ENCODE results near the gene RIMBP2. TPM values are rescaled to one million over a fixed set of nuclear protein-coding genes. Genes with fewer than 3 reads are reported as not detected.

Gene RIMBP2
- total RNA-seq, 1 donor from 2014 or later, result 0.25 TPM

DNA sequence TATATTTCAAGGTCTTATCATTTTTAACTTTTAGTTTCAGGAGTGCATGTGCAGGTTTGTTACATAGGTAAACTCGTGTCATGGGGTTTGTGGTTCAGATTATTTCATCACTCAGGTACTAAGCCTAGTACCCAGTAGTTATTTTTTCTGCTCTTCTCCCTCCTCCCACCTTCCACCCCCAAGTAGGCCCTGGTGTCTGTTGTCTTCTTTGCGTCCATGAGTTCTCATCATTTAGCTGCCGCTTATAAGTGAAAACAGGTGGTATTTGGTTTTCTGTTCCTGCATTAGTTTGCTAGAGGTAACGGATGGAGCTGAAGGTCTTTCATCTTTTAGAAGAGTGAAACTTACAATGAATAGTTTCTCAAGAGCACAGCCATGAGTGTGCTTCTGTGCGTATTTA is 354.0 kb downstream of the RIMBP2 start:
- Histone ChIP-seq H3K4me3 (no peak overlapping the region), H3K4me1 (no peaks in the 10 kb centered on the region), H3K36me3 (no peaks in the 10 kb centered on the region), H3K27me3 (no peaks in the 10 kb centered on the region), H3K9me3 (no peaks in the 10 kb centered on the region), H3K27ac (no peak overlapping the region)
- no peak for DNase-seq (ENCODE audit: extremely low spot score in 2 of 2)
- intact Hi-C loops (cut with DNase I), result no loop called here
- TF ChIP-seq POLR2A (IDR thresholded peaks at IDR 0.05), result no peak
- no peak for TF ChIP-seq POLR2AphosphoS5 (IDR thresholded peaks at IDR 0.05; ENCODE audit: insufficient read depth in 1 of 2, low read depth in 1 of 2)
- TF ChIP-seq, protein P1, sequence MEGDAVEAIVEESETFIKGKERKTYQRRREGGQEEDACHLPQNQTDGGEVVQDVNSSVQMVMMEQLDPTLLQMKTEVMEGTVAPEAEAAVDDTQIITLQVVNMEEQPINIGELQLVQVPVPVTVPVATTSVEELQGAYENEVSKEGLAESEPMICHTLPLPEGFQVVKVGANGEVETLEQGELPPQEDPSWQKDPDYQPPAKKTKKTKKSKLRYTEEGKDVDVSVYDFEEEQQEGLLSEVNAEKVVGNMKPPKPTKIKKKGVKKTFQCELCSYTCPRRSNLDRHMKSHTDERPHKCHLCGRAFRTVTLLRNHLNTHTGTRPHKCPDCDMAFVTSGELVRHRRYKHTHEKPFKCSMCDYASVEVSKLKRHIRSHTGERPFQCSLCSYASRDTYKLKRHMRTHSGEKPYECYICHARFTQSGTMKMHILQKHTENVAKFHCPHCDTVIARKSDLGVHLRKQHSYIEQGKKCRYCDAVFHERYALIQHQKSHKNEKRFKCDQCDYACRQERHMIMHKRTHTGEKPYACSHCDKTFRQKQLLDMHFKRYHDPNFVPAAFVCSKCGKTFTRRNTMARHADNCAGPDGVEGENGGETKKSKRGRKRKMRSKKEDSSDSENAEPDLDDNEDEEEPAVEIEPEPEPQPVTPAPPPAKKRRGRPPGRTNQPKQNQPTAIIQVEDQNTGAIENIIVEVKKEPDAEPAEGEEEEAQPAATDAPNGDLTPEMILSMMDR (IDR thresholded peaks at IDR 0.05), result no peak

DNA sequence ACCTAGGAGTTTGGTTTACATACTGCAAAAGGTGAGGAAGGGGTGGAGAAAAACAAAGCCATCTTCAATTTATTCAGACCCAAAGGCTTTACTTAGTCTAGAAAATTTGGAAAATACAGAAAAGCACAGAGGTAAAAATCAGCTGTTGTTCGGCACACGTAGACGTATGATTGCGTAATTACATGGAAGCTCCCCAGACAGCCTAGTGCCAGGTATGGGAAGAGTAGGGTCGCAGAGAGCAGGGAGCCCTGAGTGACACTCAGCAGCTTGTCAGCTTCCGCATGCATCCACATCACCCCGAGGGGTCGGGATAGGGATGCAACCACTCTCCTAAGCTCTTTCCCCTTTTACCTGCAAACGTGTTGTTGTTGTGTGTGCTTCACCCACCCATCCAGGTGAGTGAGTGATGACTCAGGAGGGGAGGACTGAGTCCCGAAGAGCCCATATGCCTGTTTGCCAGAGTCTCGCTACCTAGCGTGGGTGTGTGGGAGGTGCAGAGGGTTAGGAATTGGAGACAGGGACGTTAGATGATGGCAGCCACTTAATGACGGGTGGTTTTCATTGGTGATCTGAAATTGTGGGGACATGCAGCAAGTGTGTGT is 358.3 kb downstream of the RIMBP2 start:
- DNase-seq (ENCODE audit: extremely low spot score in 2 of 2), result no peak
- intact Hi-C loops (cut with DNase I), result no loop called here
- H3K9me3 ChIP-seq, result no peaks in the 10 kb centered on the region
- TF ChIP-seq, protein P1 (IDR thresholded peaks at IDR 0.05), result no peak
- no peak for TF ChIP-seq POLR2AphosphoS5 (IDR thresholded peaks at IDR 0.05; ENCODE audit: insufficient read depth in 1 of 2, low read depth in 1 of 2)
- TF ChIP-seq POLR2A (IDR thresholded peaks at IDR 0.05), result no peak
- no peaks in the 10 kb centered on the region for H3K4me1 ChIP-seq
- H3K36me3 ChIP-seq, result no peaks in the 10 kb centered on the region
- no peak overlapping the region for H3K27ac ChIP-seq
- H3K4me3 ChIP-seq, result no peak overlapping the region
- no peaks in the 10 kb centered on the region for H3K27me3 ChIP-seq

DNA sequence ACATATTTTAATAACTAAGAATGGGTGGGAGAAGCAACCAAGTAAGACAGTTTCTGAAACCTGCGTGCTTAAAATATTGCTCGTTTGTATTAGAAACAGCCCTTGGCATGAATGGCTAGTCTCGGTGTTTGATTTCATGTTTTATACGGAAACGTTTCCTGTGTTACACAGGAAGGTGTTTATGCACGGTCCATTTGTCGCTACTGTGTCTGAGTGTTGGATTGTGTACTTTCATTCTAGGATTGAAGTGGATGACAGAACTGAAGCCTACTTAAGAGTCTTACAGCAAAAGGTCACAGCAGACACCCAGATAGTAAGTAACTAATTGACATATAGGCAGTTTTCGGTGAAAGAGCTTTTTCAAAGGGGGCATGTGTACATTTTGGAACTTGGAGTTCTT is 358.9 kb downstream of the RIMBP2 start:
- no peak for TF ChIP-seq POLR2A (IDR thresholded peaks at IDR 0.05)
- no peak for TF ChIP-seq POLR2AphosphoS5 (IDR thresholded peaks at IDR 0.05; ENCODE audit: insufficient read depth in 1 of 2, low read depth in 1 of 2)
- TF ChIP-seq, protein P1 (IDR thresholded peaks at IDR 0.05), result no peak
- intact Hi-C loops (cut with DNase I), result no loop called here
- Histone ChIP-seq H3K27ac (no peak overlapping the region), H3K9me3 (no peaks in the 10 kb centered on the region), H3K4me1 (no peaks in the 10 kb centered on the region), H3K36me3 (no peaks in the 10 kb centered on the region), H3K27me3 (no peaks in the 10 kb centered on the region), H3K4me3 (no peak overlapping the region)
- no peak for DNase-seq (ENCODE audit: extremely low spot score in 2 of 2)

DNA sequence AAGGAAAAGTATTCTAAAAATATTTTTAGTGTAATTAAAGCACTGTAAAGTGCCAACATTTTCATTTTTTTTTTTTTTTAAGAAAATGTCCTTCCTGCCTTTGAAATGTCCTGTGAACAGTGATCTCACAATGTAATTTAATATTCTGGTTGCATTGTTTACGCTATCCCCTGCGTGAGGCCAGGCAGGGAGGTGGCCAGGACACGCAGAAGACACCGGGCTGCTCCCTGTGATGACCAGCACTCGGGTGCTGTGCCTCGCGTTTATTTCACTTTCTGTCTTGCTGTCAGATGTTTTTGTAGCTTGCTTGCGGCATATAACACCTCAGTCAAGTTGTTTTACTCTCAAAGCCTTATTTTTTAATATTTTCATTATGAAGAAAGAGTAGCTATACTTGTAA is 359.9 kb downstream of the RIMBP2 start:
- no peak for DNase-seq (ENCODE audit: extremely low spot score in 2 of 2)
- Histone ChIP-seq H3K27ac (no peak overlapping the region), H3K4me1 (no peaks in the 10 kb centered on the region), H3K27me3 (no peaks in the 10 kb centered on the region), H3K9me3 (no peaks in the 10 kb centered on the region), H3K4me3 (no peak overlapping the region), H3K36me3 (no peaks in the 10 kb centered on the region)
- intact Hi-C loops (cut with DNase I), result no loop called here
- TF ChIP-seq, protein P1 (IDR thresholded peaks at IDR 0.05), result no peak
- TF ChIP-seq POLR2AphosphoS5 (IDR thresholded peaks at IDR 0.05; ENCODE audit: insufficient read depth in 1 of 2, low read depth in 1 of 2) (no peak), POLR2A (IDR thresholded peaks at IDR 0.05) (no peak)

DNA sequence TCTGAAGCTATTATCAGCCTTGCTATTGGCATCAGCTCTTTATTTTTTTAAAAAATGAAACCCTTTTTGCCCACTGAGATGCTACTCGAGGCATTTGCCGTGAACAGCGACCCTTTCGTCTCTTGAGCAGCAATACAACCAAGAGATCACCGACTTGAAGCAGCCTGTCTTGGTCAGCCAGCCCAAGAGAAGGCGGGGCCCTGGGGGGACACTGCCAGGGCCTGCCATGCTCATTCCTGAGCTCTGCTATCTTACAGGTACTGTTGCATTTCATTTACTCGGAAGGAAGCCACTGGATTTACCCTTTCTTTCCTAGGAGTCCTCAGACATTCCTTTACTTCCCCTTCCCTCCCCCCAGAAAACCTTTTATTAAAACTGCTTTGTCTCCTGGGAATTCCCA is 361.7 kb downstream of the RIMBP2 start:
- intact Hi-C loops (cut with DNase I), result no loop called here

More for the DNA sequence above, 361.7 kb downstream of the RIMBP2 start:
- H3K4me3 ChIP-seq, result no peak overlapping the region
- DNase-seq (ENCODE audit: extremely low spot score in 2 of 2), result no peak
- H3K27ac ChIP-seq, result no peak overlapping the region
- H3K4me1 ChIP-seq, result no peaks in the 10 kb centered on the region
- H3K36me3 ChIP-seq, result no peaks in the 10 kb centered on the region
- TF ChIP-seq POLR2A (IDR thresholded peaks at IDR 0.05) (no peak), POLR2AphosphoS5 (IDR thresholded peaks at IDR 0.05; ENCODE audit: insufficient read depth in 1 of 2, low read depth in 1 of 2) (no peak)
- TF ChIP-seq, protein P1 (IDR thresholded peaks at IDR 0.05), result no peak
- no peaks in the 10 kb centered on the region for H3K27me3 ChIP-seq
- H3K9me3 ChIP-seq, result no peaks in the 10 kb centered on the region

Data from vagina (tissue), 2 donors.